Neural progenitor cell (in vitro differentiated cells): ENCODE results near the gene WWOX.

Experiments used
- CTCF ChIP-seq: fragments of 200-600 bp; sonication (generic); IDR thresholded peaks from 2 replicates; pipeline ENCODE4 v1.5.1; 2017; ENCODE audit warnings: antibody characterized with exemption, mild to moderate bottlenecking
- EZH2 ChIP-seq: fragments of 200-600 bp; sonication (generic); IDR thresholded peaks from 2 replicates; pipeline ENCODE4 v1.6.1; 2017; ENCODE audit warnings: antibody characterized with exemption, mild to moderate bottlenecking, moderate library complexity
- EZH2phosphoT487 ChIP-seq: fragments of 200-600 bp; sonication (generic); IDR thresholded peaks from 2 replicates; pipeline ENCODE4 v1.6.1; 2017; ENCODE audit warnings: antibody characterized with exemption

GRCh38 chr16:78431004-78431670 lies 331.7 kb downstream of the WWOX start:
- no peak for TF ChIP-seq CTCF
- TF ChIP-seq EZH2phosphoT487 = no peak
- TF ChIP-seq EZH2 = no peak
